Measurements from ENCODE around the gene NABP2.

- TF ChIP-seq CTCF (conservative IDR thresholded peaks at IDR 0.05) (no peak), EZH2 (IDR thresholded peaks at IDR 0.05; ENCODE audit: low read depth) (no peak)
Observed at GRCh38 chr12:56234746-56235436, 10.7 kb downstream of the NABP2 start.
